GM10266 (cell line): ENCODE data around the gene IFIT1B.
"Not testable (repeated sequence)": the region's sequence is repeated elsewhere in the genome, so short reads cannot be mapped to it uniquely, and the experiment has no call there.

Experiments
- DNase-seq: peaks from one replicate; pipeline ENCODE4 v3.0.0; 2012; ENCODE audit errors: extremely low spot score
- CTCF ChIP-seq: IDR thresholded peaks from 2 replicates; pipeline ENCODE4 v1.5.1; 2012; ENCODE audit warnings: mild to moderate bottlenecking, low read depth; ENCODE audit not compliant: control insufficient read depth, insufficient read depth; ENCODE audit errors: missing control alignments

IFIT1B gene

GRCh38 chr10:89344156-89344555 lies 33.7 kb upstream of the IFIT1B start:
- no peak for TF ChIP-seq CTCF

GRCh38 chr10:89345367-89346000 lies 32.4 kb upstream of the IFIT1B start:
- no peak for TF ChIP-seq CTCF
- no peak for DNase-seq

More at GRCh38 chr10:89344156-89344555, 33.7 kb upstream of the IFIT1B start:
- no peak for DNase-seq

DNA sequence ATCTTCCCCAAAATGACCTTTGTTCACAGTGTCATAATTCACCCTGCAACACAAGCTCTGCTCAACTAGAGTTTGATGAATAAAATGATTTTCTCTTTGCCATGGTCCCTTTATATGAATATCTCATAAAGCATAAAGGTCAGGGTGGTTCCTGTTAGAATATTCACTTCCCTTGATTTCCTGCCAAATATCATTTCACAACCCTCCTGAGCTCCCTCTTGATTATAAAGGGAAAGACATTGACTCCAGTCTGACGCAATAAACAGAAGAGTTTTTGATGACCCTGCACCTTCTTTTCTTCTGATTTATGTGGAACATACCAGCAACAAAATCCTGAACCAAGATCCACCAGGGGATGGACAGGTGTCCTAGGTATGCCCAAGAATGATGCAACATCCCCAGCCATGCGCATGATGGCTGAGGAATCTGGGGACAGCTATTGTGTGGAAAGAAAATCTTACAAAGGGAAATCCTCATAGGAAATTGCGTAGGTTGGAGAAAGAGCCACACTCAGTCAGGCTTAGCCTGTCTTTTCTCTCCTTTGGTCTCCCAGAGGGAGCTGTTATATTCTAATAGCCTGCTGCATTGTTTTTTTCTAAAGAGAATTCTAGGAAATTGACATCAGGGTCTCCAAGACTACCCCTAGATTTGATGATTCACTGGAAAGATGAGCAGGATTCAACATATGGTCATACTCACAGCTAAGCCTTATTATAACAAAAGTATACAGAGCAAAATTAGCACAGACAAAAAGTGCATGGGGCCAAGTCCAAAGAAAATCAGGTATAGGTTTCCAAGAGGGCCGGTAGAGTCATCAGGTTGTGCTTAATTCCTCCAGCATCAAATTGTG lies 31.2 kb upstream of the IFIT1B start:
- no peak for DNase-seq
- TF ChIP-seq CTCF = no peak

GRCh38 chr10:89347701-89348457 lies 30.0 kb upstream of the IFIT1B start:
- no peak for DNase-seq
- TF ChIP-seq CTCF = no peak

- no peak for TF ChIP-seq CTCF
- DNase-seq = no peak
Measured at GRCh38 chr10:89348481-89348880, 29.4 kb upstream of the IFIT1B start.

- TF ChIP-seq CTCF = no peak
- DNase-seq = no peak
Measured at GRCh38 chr10:89348975-89349374, 28.9 kb upstream of the IFIT1B start.

- not testable (repeated sequence) for DNase-seq
Measured at GRCh38 chr10:89350631-89351315, 27.1 kb upstream of the IFIT1B start.
